CD4-positive, alpha-beta T cell (primary cell): ENCODE data around the gene SSNA1. TPM values are rescaled to one million over a fixed set of nuclear protein-coding genes. Genes with fewer than 3 reads are reported as not detected.

Source experiments
- ATAC-seq: fragments of 200-7000 bp; cut with Tn5 transposase; one replicate; pipeline ENCODE4 v1.10.0; 2022; ENCODE audit warnings: mild to moderate bottlenecking; ENCODE audit not compliant: poor library complexity
- CTCF ChIA-PET: fragments of 350-600 bp; sonication (Branson Sonifier 250); formaldehyde crosslinking; loops from one replicate; lab custom pipeline; 2021; ENCODE audit warnings: antibody characterized with exemption, inconsistent platforms; lab: Charles Lee
- POLR2A ChIA-PET: fragments of 350-600 bp; sonication (Branson Sonifier 250); formaldehyde crosslinking; loops from one replicate; lab custom pipeline; 2021; ENCODE audit warnings: antibody characterized with exemption, inconsistent platforms; lab: Charles Lee
- DNase-seq, 14 experiments: peaks; one replicate each; pipeline ENCODE4 v3.0.0-alpha.2; 2013 to 2020; ENCODE audit warnings: mixed read lengths in 2 of 14
- H3K27ac ChIP-seq, 2 donors: one replicate each; pipeline versions ENCODE4 v1.5.1 to v1.7.0; 2013; ENCODE audit warnings: low read length in 2 of 2, low read depth in 1 of 2, mild to moderate bottlenecking in 1 of 2
- H3K27me3 ChIP-seq, 2 experiments: 1 replicate in 1 of 2; 2 replicates in 1 of 2; pipeline versions ENCODE4 v1.6.1 to v1.7.0; 2013; ENCODE audit warnings: low read length in 2 of 2, control low read depth in 1 of 2, mild to moderate bottlenecking in 1 of 2, moderate library complexity in 1 of 2; ENCODE audit not compliant: insufficient read depth in 2 of 2, control insufficient read depth in 1 of 2
- H3K36me3 ChIP-seq: one replicate; pipeline ENCODE4 v1.6.1; 2013; ENCODE audit warnings: low read length, control low read depth; ENCODE audit not compliant: insufficient read depth
- H3K4me1 ChIP-seq: one replicate; pipeline ENCODE4 v1.6.1; 2013; ENCODE audit warnings: low read length, control low read depth; ENCODE audit not compliant: insufficient read depth
- H3K4me3 ChIP-seq: one replicate; pipeline ENCODE4 v1.5.1; 2013; ENCODE audit warnings: mild to moderate bottlenecking, low read length, moderate library complexity
- H3K9me3 ChIP-seq, 2 experiments: 1 replicate in 1 of 2; 2 replicates in 1 of 2; pipeline versions ENCODE4 v1.6.1 to v1.7.0; 2013; ENCODE audit warnings: low read length in 2 of 2, mild to moderate bottlenecking in 2 of 2, control low read depth in 1 of 2, moderate library complexity in 1 of 2; ENCODE audit not compliant: control insufficient read depth in 1 of 2, insufficient read depth in 1 of 2
- H3K27ac Mint-ChIP-seq: one replicate; pipeline ENCODE4 v1.8.0; 2020; ENCODE audit warnings: mixed read lengths
- H3K27me3 Mint-ChIP-seq: one replicate; pipeline ENCODE4 v1.8.0; 2021; ENCODE audit warnings: mixed read lengths
- H3K36me3 Mint-ChIP-seq: one replicate; pipeline ENCODE4 v1.8.0; 2021; ENCODE audit warnings: low read depth, mixed read lengths
- H3K4me1 Mint-ChIP-seq: one replicate; pipeline ENCODE4 v1.8.0; 2021; ENCODE audit warnings: low read depth, mixed read lengths
- H3K4me3 Mint-ChIP-seq: one replicate; pipeline ENCODE4 v1.8.0; 2020; ENCODE audit warnings: mild to moderate bottlenecking, mixed read lengths
- H3K9me3 Mint-ChIP-seq: one replicate; pipeline ENCODE4 v1.8.0; 2020; ENCODE audit warnings: mixed read lengths
- CTCF ChIP-seq: fragments of 200-600 bp; IDR thresholded peaks from one replicate; pipeline ENCODE4 v1.8.0; 2022; ENCODE audit warnings: antibody characterized with exemption, mild to moderate bottlenecking
- intact Hi-C, 2 experiments: fragments of 100-400 bp; cut with DNase I in 1 of 2; cut with micrococcal nuclease in 1 of 2; formaldehyde crosslinking; loops; one replicate each; pipeline versions ENCODE4 v1.15.1 to v1.9.0; 2023 to 2025; cut with DNase I, micrococcal nuclease
- total RNA-seq, 174 experiments: library from RNA in 2 of 174; stranded (reverse) in 2 of 174; gene quantifications; one replicate each; pipeline ENCODE4 v1.2.3 and lab custom pipeline; 2021 to 2026

SSNA1 gene
- total RNA-seq, 2 experiments from 2014 or later, result 30.1 to 30.5 TPM

- no peak overlapping the region for H3K4me3 ChIP-seq
- peaks cover 0 to 10% of the 10 kb centered on the region in 2 experiments for H3K9me3 ChIP-seq
- ChIA-PET POLR2A (no interaction called here), CTCF (no interaction called here)
- peaks cover 11% of the 10 kb centered on the region for H3K27me3 Mint-ChIP-seq
- no peak overlapping the region for H3K27ac ChIP-seq
- ATAC-seq, result no peak
- no peaks in the 10 kb centered on the region for H3K36me3 ChIP-seq
- H3K4me1 ChIP-seq, result peaks cover 16% of the 10 kb centered on the region
- intact Hi-C loops, result no loop called here
- H3K9me3 Mint-ChIP-seq, result no peaks in the 10 kb centered on the region
- no peaks in the 10 kb centered on the region for H3K36me3 Mint-ChIP-seq
- no peak for TF ChIP-seq CTCF
- DNase-seq, result no peak
- peaks cover 3 to 16% of the 10 kb centered on the region in 2 experiments for H3K27me3 ChIP-seq
- H3K4me3 Mint-ChIP-seq, result no peak overlapping the region
- H3K4me1 Mint-ChIP-seq, result peaks cover 5% of the 10 kb centered on the region
- H3K27ac Mint-ChIP-seq, result no peak overlapping the region
Measured at GRCh38 chr9:137231372-137232039, 43.0 kb downstream of the SSNA1 start.

GRCh38 chr9:137232101-137232500 is 43.6 kb downstream of the SSNA1 start:
- Mint-ChIP-seq H3K9me3 (no peaks in the 10 kb centered on the region), H3K4me1 (peaks cover 5% of the 10 kb centered on the region), H3K4me3 (no peak overlapping the region), H3K27me3 (peaks cover 11% of the 10 kb centered on the region), H3K27ac (no peak overlapping the region), H3K36me3 (no peaks in the 10 kb centered on the region)
- no peak for TF ChIP-seq CTCF
- intact Hi-C loops, result no loop called here
- Histone ChIP-seq H3K4me1 (peaks cover 21% of the 10 kb centered on the region), H3K27me3 (peaks cover 3 to 16% of the 10 kb centered on the region in 2 experiments), H3K36me3 (no peaks in the 10 kb centered on the region), H3K27ac (no peak overlapping the region), H3K4me3 (no peak overlapping the region), H3K9me3 (peaks cover 0 to 10% of the 10 kb centered on the region in 2 experiments)
- ATAC-seq (no peak), DNase-seq (no peak)
- ChIA-PET CTCF (no interaction called here), POLR2A (no interaction called here)

GRCh38 chr9:137232510-137232909 is 44.0 kb downstream of the SSNA1 start:
- no peak overlapping the region for H3K4me3 Mint-ChIP-seq
- H3K4me3 ChIP-seq, result no peak overlapping the region
- H3K4me1 ChIP-seq, result peaks cover 21% of the 10 kb centered on the region
- DNase-seq (no peak), ATAC-seq (no peak)
- peaks cover 3% of the 10 kb centered on the region for H3K4me1 Mint-ChIP-seq
- ChIA-PET CTCF (no interaction called here), POLR2A (no interaction called here)
- peaks cover 3 to 16% of the 10 kb centered on the region in 2 experiments for H3K27me3 ChIP-seq
- intact Hi-C loops, result no loop called here
- H3K36me3 Mint-ChIP-seq, result no peaks in the 10 kb centered on the region
- TF ChIP-seq CTCF, result no peak
- no peak overlapping the region for H3K27ac ChIP-seq
- peaks cover 9% of the 10 kb centered on the region for H3K27me3 Mint-ChIP-seq
- no peak overlapping the region for H3K27ac Mint-ChIP-seq
- H3K36me3 ChIP-seq, result no peaks in the 10 kb centered on the region
- H3K9me3 ChIP-seq, result peaks cover 0 to 10% of the 10 kb centered on the region in 2 experiments
- H3K9me3 Mint-ChIP-seq, result no peaks in the 10 kb centered on the region
